A673 (cell line): Measurements from ENCODE around the gene GLRA3. TPM values are rescaled to one million over a fixed set of nuclear protein-coding genes. Genes with fewer than 3 reads are reported as not detected.

Experiments used
- BruUV-seq: library from RNA; stranded (reverse); fragments of 400-500 nt; replicated peaks from 2 replicates; lab custom pipeline; 2021; lab: Mats Ljungman, UMichigan
- CTCF ChIA-PET: fragments of 300-600 bp; sonication (Branson Sonifier 250); formaldehyde crosslinking; loops from one replicate; lab custom pipeline; 2022; ENCODE audit warnings: antibody characterized with exemption; lab: Charles Lee
- POLR2A ChIA-PET: fragments of 300-600 bp; sonication (Branson Sonifier 250); formaldehyde crosslinking; loops from one replicate; lab custom pipeline; 2022; ENCODE audit warnings: antibody characterized with exemption; ENCODE audit not compliant: low non-redundant PET; lab: Charles Lee
- DNase-seq: peaks from one replicate; pipeline ENCODE4 v3.0.0-alpha.2; 2015; ENCODE audit warnings: low spot score
- H3K27ac ChIP-seq: fragments of 200-600 bp; sonication (generic); 2 replicates; pipeline ENCODE4 v1.5.1; 2016; ENCODE audit warnings: mixed run types, low read depth, mild to moderate bottlenecking, mixed read lengths, antibody characterized with exemption, low read length; ENCODE audit not compliant: poor library complexity, severe bottlenecking
- H3K27me3 ChIP-seq: fragments of 200-600 bp; sonication (generic); replicated peaks from 2 replicates; pipeline ENCODE4 v1.6.1; 2017; ENCODE audit warnings: mixed run types, low read depth, mild to moderate bottlenecking, mixed read lengths, antibody characterized with exemption, low read length; ENCODE audit not compliant: insufficient read depth, poor library complexity
- H3K36me3 ChIP-seq: fragments of 200-600 bp; sonication (generic); 2 replicates; pipeline ENCODE4 v1.6.1; 2016; ENCODE audit warnings: mixed run types, mild to moderate bottlenecking, mixed read lengths, antibody characterized with exemption, low read length; ENCODE audit not compliant: insufficient read depth, poor library complexity, severe bottlenecking
- H3K4me1 ChIP-seq: fragments of 200-600 bp; sonication (generic); 2 replicates; pipeline ENCODE4 v1.6.1; 2017; ENCODE audit warnings: mixed run types, mild to moderate bottlenecking, mixed read lengths, antibody characterized with exemption, low read length; ENCODE audit not compliant: insufficient read depth, poor library complexity, severe bottlenecking
- H3K4me3 ChIP-seq: fragments of 200-600 bp; sonication (generic); 2 replicates; pipeline ENCODE4 v1.5.1; 2016; ENCODE audit warnings: low read depth, mixed run types, mild to moderate bottlenecking, mixed read lengths, low read length; ENCODE audit not compliant: poor library complexity, severe bottlenecking
- H3K9me3 ChIP-seq: fragments of 200-600 bp; sonication (generic); 2 replicates; pipeline ENCODE4 v1.6.1; 2016; ENCODE audit warnings: mixed run types, low read depth, mild to moderate bottlenecking, mixed read lengths, antibody characterized with exemption, low read length; ENCODE audit not compliant: poor library complexity, severe bottlenecking
- EZH2 ChIP-seq: fragments of 200-600 bp; sonication (generic); IDR thresholded peaks from 2 replicates; pipeline ENCODE4 v1.6.1; 2017; ENCODE audit warnings: borderline replicate concordance, low read depth, mild to moderate bottlenecking, mixed read lengths, antibody characterized with exemption, low read length; ENCODE audit not compliant: poor library complexity, severe bottlenecking
- intact Hi-C: fragments of 100-400 bp; cut with micrococcal nuclease; formaldehyde crosslinking; loops from one replicate; pipeline ENCODE4 v1.10.0; 2022; ENCODE audit not compliant: unreplicated experiment
- total RNA-seq: library from RNA; stranded (reverse); gene quantifications from 2 replicates; pipeline ENCODE4 v1.2.3, GENCODE V29; 2021
- TF ChIP-seq, protein P1 (sequence below): fragments of 300-800, 200-600 bp; sonication (generic); conservative IDR thresholded peaks from 2 replicates; pipeline ENCODE4 v1.5.1; 2017; ENCODE audit warnings: low read depth, mild to moderate bottlenecking, antibody characterized with exemption, low read length, moderate library complexity, mixed read lengths

GLRA3 gene
- total RNA-seq, 1 experiment from 2014 or later: 0.06 TPM

- Histone ChIP-seq H3K27ac (no peak overlapping the region), H3K36me3 (no peaks in the 10 kb centered on the region), H3K4me1 (no peaks in the 10 kb centered on the region), H3K27me3 (no peaks in the 10 kb centered on the region), H3K9me3 (no peaks in the 10 kb centered on the region), H3K4me3 (no peak overlapping the region)
- TF ChIP-seq EZH2: no peak
- TF ChIP-seq, protein P1, sequence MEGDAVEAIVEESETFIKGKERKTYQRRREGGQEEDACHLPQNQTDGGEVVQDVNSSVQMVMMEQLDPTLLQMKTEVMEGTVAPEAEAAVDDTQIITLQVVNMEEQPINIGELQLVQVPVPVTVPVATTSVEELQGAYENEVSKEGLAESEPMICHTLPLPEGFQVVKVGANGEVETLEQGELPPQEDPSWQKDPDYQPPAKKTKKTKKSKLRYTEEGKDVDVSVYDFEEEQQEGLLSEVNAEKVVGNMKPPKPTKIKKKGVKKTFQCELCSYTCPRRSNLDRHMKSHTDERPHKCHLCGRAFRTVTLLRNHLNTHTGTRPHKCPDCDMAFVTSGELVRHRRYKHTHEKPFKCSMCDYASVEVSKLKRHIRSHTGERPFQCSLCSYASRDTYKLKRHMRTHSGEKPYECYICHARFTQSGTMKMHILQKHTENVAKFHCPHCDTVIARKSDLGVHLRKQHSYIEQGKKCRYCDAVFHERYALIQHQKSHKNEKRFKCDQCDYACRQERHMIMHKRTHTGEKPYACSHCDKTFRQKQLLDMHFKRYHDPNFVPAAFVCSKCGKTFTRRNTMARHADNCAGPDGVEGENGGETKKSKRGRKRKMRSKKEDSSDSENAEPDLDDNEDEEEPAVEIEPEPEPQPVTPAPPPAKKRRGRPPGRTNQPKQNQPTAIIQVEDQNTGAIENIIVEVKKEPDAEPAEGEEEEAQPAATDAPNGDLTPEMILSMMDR: no peak
- no TSS peak for BruUV-seq
- ChIA-PET POLR2A (no interaction called here), CTCF (no interaction called here)
- intact Hi-C loops: loop anchor here (5.0 kb wide), 1 partner anchor 381 kb away; no protein-coding TSS in a partner anchor
- no peak for DNase-seq
Observed at GRCh38 chr4:174871407-174871806, 42.4 kb upstream of the GLRA3 start.

GRCh38 chr4:174870311-174870710 lies 41.3 kb upstream of the GLRA3 start:
- POLR2A ChIA-PET: no interaction called here
- H3K27ac ChIP-seq: no peak overlapping the region
- TF ChIP-seq EZH2: no peak
- TF ChIP-seq, protein P1: no peak
- H3K4me3 ChIP-seq: no peak overlapping the region
- no TSS peak for BruUV-seq
- DNase-seq: no peak
- intact Hi-C loops: loop anchor here (5.0 kb wide), 1 partner anchor 382 kb away; no protein-coding TSS in a partner anchor
- H3K4me1 ChIP-seq: no peaks in the 10 kb centered on the region
- H3K9me3 ChIP-seq: no peaks in the 10 kb centered on the region
- H3K36me3 ChIP-seq: no peaks in the 10 kb centered on the region
- H3K27me3 ChIP-seq: no peaks in the 10 kb centered on the region
- CTCF ChIA-PET: no interaction called here

- H3K27me3 ChIP-seq: no peaks in the 10 kb centered on the region
- intact Hi-C loops: no loop called here
- H3K36me3 ChIP-seq: no peaks in the 10 kb centered on the region
- no peaks in the 10 kb centered on the region for H3K9me3 ChIP-seq
- no peaks in the 10 kb centered on the region for H3K4me1 ChIP-seq
- ChIA-PET POLR2A (no interaction called here), CTCF (no interaction called here)
- no peak for DNase-seq
- TF ChIP-seq EZH2: no peak
- TF ChIP-seq, protein P1: no peak
- no peak overlapping the region for H3K27ac ChIP-seq
- H3K4me3 ChIP-seq: no peak overlapping the region
- BruUV-seq: no TSS peak
Observed at GRCh38 chr4:174869339-174869738, 40.3 kb upstream of the GLRA3 start.
